Panc1 (cell line): ENCODE results near the gene CHSY3. TPM values are rescaled to one million over a fixed set of nuclear protein-coding genes. Genes with fewer than 3 reads are reported as not detected.

Experiments
- ATAC-seq: fragments of 200-7000 bp; cut with Tn5 transposase; 2 replicates; pipeline ENCODE4 v1.9.1; 2020; ENCODE audit warnings: mild to moderate bottlenecking, moderate library complexity
- BruUV-seq: library from RNA; stranded (reverse); fragments of 400-500 nt; replicated peaks from 2 replicates; lab custom pipeline; 2021; lab: Mats Ljungman, UMichigan
- CTCF ChIA-PET: fragments of 300-600 bp; sonication (Branson Sonifier 250); formaldehyde crosslinking; loops from one replicate; lab custom pipeline; 2022; ENCODE audit warnings: antibody characterized with exemption; lab: Charles Lee
- POLR2A ChIA-PET: fragments of 300-600 bp; sonication (Branson Sonifier 250); formaldehyde crosslinking; loops from one replicate; lab custom pipeline; 2022; ENCODE audit warnings: antibody characterized with exemption; lab: Charles Lee
- DNase-seq: peaks from one replicate; pipeline ENCODE4 v3.0.0-alpha.2; 2010; ENCODE audit warnings: low read depth, low spot score
- H3K27ac ChIP-seq: 2 replicates; pipeline ENCODE4 v1.5.1; 2011; ENCODE audit warnings: mild to moderate bottlenecking, low read length, inconsistent platforms
- H3K27me3 ChIP-seq: fragments of 200-500 bp; sonication (Bioruptor generic); 2 replicates; pipeline ENCODE4 v1.6.0; 2014; ENCODE audit warnings: low read length, inconsistent platforms; ENCODE audit not compliant: control insufficient read depth, insufficient read depth
- H3K36me3 ChIP-seq: fragments of 200-500 bp; sonication (Bioruptor generic); 2 replicates; pipeline ENCODE4 v1.5.1; 2014; ENCODE audit warnings: inconsistent platforms, mild to moderate bottlenecking, low read length, moderate library complexity; ENCODE audit not compliant: control insufficient read depth, insufficient read depth
- H3K4me1 ChIP-seq: 2 replicates; pipeline ENCODE4 v1.5.1; 2011; ENCODE audit warnings: inconsistent platforms, mild to moderate bottlenecking, low read length, moderate library complexity; ENCODE audit not compliant: control insufficient read depth, insufficient read depth
- H3K4me3 ChIP-seq, 2 experiments: 2 replicates each; pipeline ENCODE4 v1.5.1; 2011 to 2012; ENCODE audit warnings: low read depth in 2 of 2, low read length in 2 of 2, mild to moderate bottlenecking in 2 of 2, inconsistent platforms in 1 of 2, moderate library complexity in 1 of 2
- H3K9me3 ChIP-seq: fragments of 200-500 bp; sonication (Bioruptor generic); 2 replicates; pipeline ENCODE4 v1.5.1; 2014; ENCODE audit warnings: low read depth, mild to moderate bottlenecking, inconsistent platforms, low read length, moderate library complexity; ENCODE audit not compliant: control insufficient read depth, insufficient read depth
- POLR2AphosphoS5 ChIP-seq: IDR thresholded peaks from 2 replicates; pipeline ENCODE4 v1.6.1; 2012; ENCODE audit warnings: mild to moderate bottlenecking, low read depth, low read length, moderate library complexity
- SIN3A ChIP-seq: IDR thresholded peaks from 2 replicates; pipeline ENCODE4 v1.6.1; 2012; ENCODE audit warnings: low read depth, mild to moderate bottlenecking, low read length, moderate library complexity, borderline replicate concordance; ENCODE audit not compliant: insufficient read depth
- TCF7L2 ChIP-seq: IDR thresholded peaks from 2 replicates; pipeline ENCODE4 v1.6.1; 2011; ENCODE audit warnings: mild to moderate bottlenecking, low read depth, low read length, inconsistent platforms
- in situ Hi-C: cut with HindIII; loops from 2 replicates; pipeline ENCODE4 v1.10.0; 2016; ENCODE audit warnings: low sequenced_read_pairs, low pct_unique_long_range_greater_than_20kb
- intact Hi-C: fragments of 100-400 bp; cut with micrococcal nuclease; formaldehyde crosslinking; loops from one replicate; pipeline ENCODE4 v1.10.0; 2022; ENCODE audit not compliant: unreplicated experiment
- total RNA-seq: library from RNA; stranded (reverse); gene quantifications from one replicate; pipeline ENCODE4 v1.2.1, GENCODE V29; 2021; ENCODE audit not compliant: unreplicated experiment
- TF ChIP-seq, protein P1 (sequence below), 2 experiments: IDR thresholded peaks; 2 replicates each; pipeline ENCODE4 v1.6.1; 2011 to 2012; ENCODE audit warnings: low read depth in 2 of 2, control low read depth in 1 of 2, low read length in 1 of 2, mild to moderate bottlenecking in 1 of 2, moderate library complexity in 1 of 2; ENCODE audit not compliant: insufficient read depth in 1 of 2
- TF ChIP-seq, protein P2 (sequence below): fragments of 450-650 bp; IDR thresholded peaks from 2 replicates; pipeline ENCODE4 v1.5.1; 2017; ENCODE audit warnings: mild to moderate bottlenecking

CHSY3 gene
- total RNA-seq, 1 experiment from 2014 or later: not detected

DNA sequence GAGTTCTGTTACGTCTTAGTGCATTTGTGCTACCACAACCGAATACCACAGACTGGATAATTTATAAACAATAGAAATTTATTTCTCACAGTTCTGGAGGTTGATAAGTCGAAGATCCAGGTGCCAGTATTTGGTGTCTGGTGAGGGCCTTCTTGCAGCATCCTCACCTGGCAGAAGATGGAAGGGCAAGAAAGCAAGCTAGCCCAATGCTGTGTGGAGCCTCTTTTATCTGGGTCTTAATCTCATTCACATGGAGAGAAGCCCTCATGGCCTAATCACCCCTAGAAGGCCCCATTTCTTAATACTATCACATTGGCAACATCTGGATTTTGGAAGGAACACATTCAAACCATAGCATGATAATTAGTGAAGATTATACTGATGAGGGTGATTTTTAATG, 159.3 kb downstream of the CHSY3 start:
- in situ Hi-C loops (no loop called here), intact Hi-C loops (no loop called here)
- Histone ChIP-seq H3K36me3 (no peaks in the 10 kb centered on the region), H3K4me1 (no peaks in the 10 kb centered on the region), H3K27me3 (no peaks in the 10 kb centered on the region), H3K27ac (no peak overlapping the region), H3K4me3 (no peak overlapping the region), H3K9me3 (no peaks in the 10 kb centered on the region)
- TF ChIP-seq, protein P1, sequence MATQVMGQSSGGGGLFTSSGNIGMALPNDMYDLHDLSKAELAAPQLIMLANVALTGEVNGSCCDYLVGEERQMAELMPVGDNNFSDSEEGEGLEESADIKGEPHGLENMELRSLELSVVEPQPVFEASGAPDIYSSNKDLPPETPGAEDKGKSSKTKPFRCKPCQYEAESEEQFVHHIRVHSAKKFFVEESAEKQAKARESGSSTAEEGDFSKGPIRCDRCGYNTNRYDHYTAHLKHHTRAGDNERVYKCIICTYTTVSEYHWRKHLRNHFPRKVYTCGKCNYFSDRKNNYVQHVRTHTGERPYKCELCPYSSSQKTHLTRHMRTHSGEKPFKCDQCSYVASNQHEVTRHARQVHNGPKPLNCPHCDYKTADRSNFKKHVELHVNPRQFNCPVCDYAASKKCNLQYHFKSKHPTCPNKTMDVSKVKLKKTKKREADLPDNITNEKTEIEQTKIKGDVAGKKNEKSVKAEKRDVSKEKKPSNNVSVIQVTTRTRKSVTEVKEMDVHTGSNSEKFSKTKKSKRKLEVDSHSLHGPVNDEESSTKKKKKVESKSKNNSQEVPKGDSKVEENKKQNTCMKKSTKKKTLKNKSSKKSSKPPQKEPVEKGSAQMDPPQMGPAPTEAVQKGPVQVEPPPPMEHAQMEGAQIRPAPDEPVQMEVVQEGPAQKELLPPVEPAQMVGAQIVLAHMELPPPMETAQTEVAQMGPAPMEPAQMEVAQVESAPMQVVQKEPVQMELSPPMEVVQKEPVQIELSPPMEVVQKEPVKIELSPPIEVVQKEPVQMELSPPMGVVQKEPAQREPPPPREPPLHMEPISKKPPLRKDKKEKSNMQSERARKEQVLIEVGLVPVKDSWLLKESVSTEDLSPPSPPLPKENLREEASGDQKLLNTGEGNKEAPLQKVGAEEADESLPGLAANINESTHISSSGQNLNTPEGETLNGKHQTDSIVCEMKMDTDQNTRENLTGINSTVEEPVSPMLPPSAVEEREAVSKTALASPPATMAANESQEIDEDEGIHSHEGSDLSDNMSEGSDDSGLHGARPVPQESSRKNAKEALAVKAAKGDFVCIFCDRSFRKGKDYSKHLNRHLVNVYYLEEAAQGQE (IDR thresholded peaks at IDR 0.05; ENCODE audit: insufficient read depth in 1 of 2, low read depth in 2 of 2, low read length in 1 of 2): no peak
- TF ChIP-seq, protein P2, sequence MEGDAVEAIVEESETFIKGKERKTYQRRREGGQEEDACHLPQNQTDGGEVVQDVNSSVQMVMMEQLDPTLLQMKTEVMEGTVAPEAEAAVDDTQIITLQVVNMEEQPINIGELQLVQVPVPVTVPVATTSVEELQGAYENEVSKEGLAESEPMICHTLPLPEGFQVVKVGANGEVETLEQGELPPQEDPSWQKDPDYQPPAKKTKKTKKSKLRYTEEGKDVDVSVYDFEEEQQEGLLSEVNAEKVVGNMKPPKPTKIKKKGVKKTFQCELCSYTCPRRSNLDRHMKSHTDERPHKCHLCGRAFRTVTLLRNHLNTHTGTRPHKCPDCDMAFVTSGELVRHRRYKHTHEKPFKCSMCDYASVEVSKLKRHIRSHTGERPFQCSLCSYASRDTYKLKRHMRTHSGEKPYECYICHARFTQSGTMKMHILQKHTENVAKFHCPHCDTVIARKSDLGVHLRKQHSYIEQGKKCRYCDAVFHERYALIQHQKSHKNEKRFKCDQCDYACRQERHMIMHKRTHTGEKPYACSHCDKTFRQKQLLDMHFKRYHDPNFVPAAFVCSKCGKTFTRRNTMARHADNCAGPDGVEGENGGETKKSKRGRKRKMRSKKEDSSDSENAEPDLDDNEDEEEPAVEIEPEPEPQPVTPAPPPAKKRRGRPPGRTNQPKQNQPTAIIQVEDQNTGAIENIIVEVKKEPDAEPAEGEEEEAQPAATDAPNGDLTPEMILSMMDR: no peak
- no peak for TF ChIP-seq SIN3A
- TF ChIP-seq POLR2AphosphoS5: no peak
- TF ChIP-seq TCF7L2: no peak
- no peak for DNase-seq
- ATAC-seq: no peak
- ChIA-PET CTCF (no interaction called here), POLR2A (no interaction called here)
- no TSS peak for BruUV-seq

DNA sequence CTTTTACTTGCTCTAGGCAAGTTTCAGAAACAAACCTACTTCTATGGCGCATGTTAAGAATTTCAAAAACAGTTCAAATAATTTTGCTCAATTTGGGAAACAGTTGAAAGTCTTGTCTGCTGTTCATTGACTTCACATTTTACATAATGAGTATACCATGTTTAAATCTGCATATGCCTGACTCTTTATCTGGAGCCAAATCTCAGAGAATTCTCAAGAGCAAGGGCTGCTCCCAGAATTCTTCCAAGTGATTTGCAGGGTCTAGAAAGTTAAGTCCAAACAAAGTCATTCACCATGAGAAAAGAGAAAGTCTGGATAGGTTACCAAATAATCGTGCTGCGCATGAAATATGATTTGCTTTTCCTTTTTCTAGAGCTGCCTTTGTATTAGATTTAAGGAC, 160.2 kb downstream of the CHSY3 start:
- BruUV-seq: no TSS peak
- ChIA-PET POLR2A (no interaction called here), CTCF (no interaction called here)
- TF ChIP-seq, protein P1 (IDR thresholded peaks at IDR 0.05; ENCODE audit: insufficient read depth in 1 of 2, low read depth in 2 of 2, low read length in 1 of 2): no peak
- TF ChIP-seq TCF7L2: no peak
- no peak for TF ChIP-seq POLR2AphosphoS5
- no peak for TF ChIP-seq SIN3A
- TF ChIP-seq, protein P2: no peak
- no peak for ATAC-seq
- Histone ChIP-seq H3K27ac (no peak overlapping the region), H3K4me1 (no peaks in the 10 kb centered on the region), H3K36me3 (no peaks in the 10 kb centered on the region), H3K27me3 (no peaks in the 10 kb centered on the region), H3K9me3 (no peaks in the 10 kb centered on the region), H3K4me3 (no peak overlapping the region)
- intact Hi-C loops (no loop called here), in situ Hi-C loops (no loop called here)
- DNase-seq: no peak
